HG03108 (cell line): ENCODE measurements around the gene REEP3.
A peak's percentile ranks its signal among the peaks of the same experiment; 100 is the strongest.
"Not testable (repeated sequence)": the region's sequence is repeated elsewhere in the genome, so short reads cannot be mapped to it uniquely, and the experiment has no call there.

Experiments
- ATAC-seq: cut with Tn5 transposase; IDR thresholded peaks from one replicate; pipeline ENCODE4 v1.9.1; 2021; ENCODE audit warnings: moderate library complexity; ENCODE audit not compliant: unreplicated experiment

REEP3 gene

GRCh38 chr10:63520500-63521415, at the start of gene REEP3:
Gene REEP3, plus strand, starts transcription at chr10:63521401. Its CDS starts 145 bp downstream, at chr10:63521546.
- peak; percentile 74 for ATAC-seq

GRCh38 chr10:63474488-63474887, 46.7 kb upstream of the REEP3 start:
- no peak for ATAC-seq

GRCh38 chr10:63477927-63478326, 43.3 kb upstream of the REEP3 start:
- ATAC-seq: no peak

GRCh38 chr10:63478564-63478963, 42.6 kb upstream of the REEP3 start:
- no peak for ATAC-seq

GRCh38 chr10:63480237-63480636, 41.0 kb upstream of the REEP3 start:
- ATAC-seq: no peak

- ATAC-seq: no peak
These were observed 39.3 kb upstream of the REEP3 start for GRCh38 chr10:63481815-63482421.

GRCh38 chr10:63483983-63484382, 37.2 kb upstream of the REEP3 start:
- ATAC-seq: no peak

GRCh38 chr10:63487990-63488389, 33.2 kb upstream of the REEP3 start:
- ATAC-seq: no peak

- ATAC-seq: no peak
These were observed 31.4 kb upstream of the REEP3 start for GRCh38 chr10:63489838-63490237.

GRCh38 chr10:63491588-63492316, 29.4 kb upstream of the REEP3 start:
- ATAC-seq: no peak

GRCh38 chr10:63492317-63492690, 28.9 kb upstream of the REEP3 start:
- ATAC-seq: not testable (repeated sequence)

- ATAC-seq: no peak
These were observed 28.2 kb upstream of the REEP3 start for GRCh38 chr10:63493004-63493403.

- ATAC-seq: no peak
These were observed 26.2 kb upstream of the REEP3 start for GRCh38 chr10:63494951-63495350.

GRCh38 chr10:63496561-63496960, 24.6 kb upstream of the REEP3 start:
- ATAC-seq: no peak

GRCh38 chr10:63497321-63497720, 23.9 kb upstream of the REEP3 start:
- no peak for ATAC-seq

- ATAC-seq: no peak
These were observed 22.5 kb upstream of the REEP3 start for GRCh38 chr10:63498665-63499064.

- ATAC-seq: not testable (repeated sequence)
These were observed 20.6 kb upstream of the REEP3 start for GRCh38 chr10:63500551-63500950.

- ATAC-seq: no peak
These were observed 19.2 kb upstream of the REEP3 start for GRCh38 chr10:63501954-63502353.

- ATAC-seq: no peak
These were observed 18.4 kb upstream of the REEP3 start for GRCh38 chr10:63502832-63503231.

- no peak for ATAC-seq
These were observed 17.8 kb upstream of the REEP3 start for GRCh38 chr10:63503395-63503794.

- no peak for ATAC-seq
These were observed 16.9 kb upstream of the REEP3 start for GRCh38 chr10:63504145-63504881.
